Large intestine (tissue), 3 donors: Measurements from ENCODE around the gene MMP24. TPM values are rescaled to one million over a fixed set of nuclear protein-coding genes. Genes with fewer than 3 reads are reported as not detected.

Source experiments
- DNase-seq, 2 donors: peaks; one replicate each; pipeline versions ENCODE4 v3.0.0 to v3.0.0-alpha.2; 2013
- H3K27ac ChIP-seq: one replicate; pipeline ENCODE4 v1.5.1; 2013; ENCODE audit warnings: low read length
- H3K27me3 ChIP-seq: 2 replicates; pipeline ENCODE4 v1.6.1; 2013; ENCODE audit warnings: low read length; ENCODE audit not compliant: control insufficient read depth, insufficient read depth
- H3K36me3 ChIP-seq: 2 replicates; pipeline ENCODE4 v1.6.1; 2013; ENCODE audit warnings: low read length; ENCODE audit not compliant: control insufficient read depth, insufficient read depth
- H3K4me1 ChIP-seq: one replicate; pipeline ENCODE4 v1.6.1; 2013; ENCODE audit warnings: low read length; ENCODE audit not compliant: control insufficient read depth, insufficient read depth
- H3K4me3 ChIP-seq: one replicate; pipeline ENCODE4 v1.5.1; 2013; ENCODE audit warnings: low read length
- H3K9me3 ChIP-seq: one replicate; pipeline ENCODE4 v1.6.1; 2013; ENCODE audit warnings: mild to moderate bottlenecking, low read depth, low read length, moderate library complexity; ENCODE audit not compliant: control insufficient read depth
- WGBS: methylation state at CpG from one replicate; pipeline ENCODE4 v1.1.5; 2013; ENCODE audit warnings: low lambda C conversion rate; ENCODE audit not compliant: insufficient coverage; 5-methylcytosine and 5-hydroxymethylcytosine counted together
- polyA plus RNA-seq: library from polyadenylated mRNA; unstranded; fragments of 120-200 nt; gene quantifications from one replicate; pipeline ENCODE4 v1.2.1, GENCODE V29; 2013

MMP24 gene
- polyA plus RNA-seq, 1 donor, result 3.9 TPM

DNA sequence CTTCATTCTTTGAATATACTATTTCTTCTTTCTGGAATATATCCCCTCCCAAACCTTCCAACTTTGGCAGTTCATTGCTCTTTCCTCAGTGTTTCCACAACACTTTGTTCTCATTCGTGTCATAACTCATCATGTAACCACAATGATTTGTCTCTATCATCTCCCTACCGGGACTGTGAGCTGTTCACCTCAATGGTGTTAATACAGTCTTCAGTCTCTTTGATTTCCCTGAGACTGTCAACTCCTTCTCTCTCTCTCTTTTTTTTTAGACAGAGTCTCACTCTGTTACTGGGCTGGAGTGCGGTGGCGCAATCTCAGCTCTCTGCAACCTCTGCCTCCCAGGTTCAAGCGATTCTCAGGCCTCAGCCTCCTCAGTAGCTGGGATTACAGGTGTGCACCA, 2.5 kb upstream of the MMP24 start:
- no peaks in the 10 kb centered on the region for H3K36me3 ChIP-seq
- peaks cover 22% of the 10 kb centered on the region for H3K27me3 ChIP-seq
- no peaks in the 10 kb centered on the region for H3K9me3 ChIP-seq
- no peak overlapping the region for H3K27ac ChIP-seq
- 89% methylated on average over 2 of the region's 5 CpGs for WGBS
- no peak for DNase-seq
- peaks cover 3% of the 10 kb centered on the region for H3K4me1 ChIP-seq
- H3K4me3 ChIP-seq, result no peak overlapping the region

DNA sequence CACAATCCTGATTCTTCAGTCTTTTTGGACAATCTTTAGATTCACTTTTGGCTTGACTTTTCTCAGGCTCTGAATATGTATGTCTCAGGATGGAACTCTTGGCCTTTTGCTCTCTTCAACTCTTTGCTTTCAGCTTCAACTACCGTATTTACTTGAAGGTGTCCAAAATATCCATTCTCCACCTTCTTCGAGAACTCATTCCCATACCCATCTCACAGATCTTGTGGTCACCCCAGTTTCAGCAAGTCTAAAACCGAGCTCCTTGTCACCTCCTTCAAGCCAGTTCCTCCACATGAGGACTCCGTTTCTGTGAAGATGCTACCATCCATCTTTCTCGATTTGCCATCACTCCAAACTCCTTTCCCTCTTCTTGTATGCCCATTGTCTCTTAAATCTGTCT, 2.0 kb upstream of the MMP24 start:
- H3K4me3 ChIP-seq, result no peak overlapping the region
- H3K27ac ChIP-seq, result no peak overlapping the region
- no peaks in the 10 kb centered on the region for H3K36me3 ChIP-seq
- no peaks in the 10 kb centered on the region for H3K9me3 ChIP-seq
- H3K4me1 ChIP-seq, result peaks cover 3% of the 10 kb centered on the region
- no peak for DNase-seq
- WGBS, result 100% methylated on average over 2 of the region's 5 CpGs
- peaks cover 22% of the 10 kb centered on the region for H3K27me3 ChIP-seq

DNA sequence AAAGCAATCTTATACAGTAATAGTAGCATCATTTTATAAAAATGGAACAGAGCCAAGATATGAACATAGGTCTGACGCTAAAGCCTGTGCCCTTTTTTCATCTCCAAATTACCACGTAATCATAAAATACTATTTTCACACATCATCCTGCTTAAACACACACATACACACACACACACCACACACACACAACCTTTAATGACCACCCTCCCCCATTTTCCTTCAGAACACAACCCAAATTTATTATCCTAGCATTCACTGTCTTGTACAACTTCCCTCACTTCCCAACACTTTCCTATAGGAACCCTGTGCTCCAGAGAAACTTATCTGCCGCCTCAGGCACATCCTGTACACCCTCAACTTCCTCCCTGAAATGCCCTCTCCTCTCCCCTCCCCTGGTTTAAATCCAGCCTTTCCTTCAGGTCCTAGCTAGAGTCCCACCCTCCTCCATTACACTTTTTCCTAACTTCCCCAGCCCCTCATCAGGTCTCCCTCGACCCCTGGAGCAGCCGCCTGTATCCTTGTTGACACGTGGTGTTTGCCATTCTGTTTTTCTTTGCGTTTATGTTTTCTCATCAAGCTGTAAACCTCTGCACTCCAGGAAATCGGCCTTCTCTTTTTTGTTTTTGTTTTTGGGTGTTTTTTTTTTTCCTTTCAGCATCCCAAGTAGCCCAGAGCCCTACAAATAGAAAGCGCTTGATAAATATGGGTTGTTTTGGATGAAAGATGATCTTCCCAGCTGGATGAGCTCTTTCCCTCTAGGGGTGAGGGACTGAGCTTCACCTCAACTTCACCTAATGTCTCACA, 968 bp upstream of the MMP24 start:
- Histone ChIP-seq H3K36me3 (no peaks in the 10 kb centered on the region), H3K27me3 (peaks cover 22% of the 10 kb centered on the region), H3K9me3 (no peaks in the 10 kb centered on the region), H3K4me3 (no peak overlapping the region), H3K27ac (no peak overlapping the region), H3K4me1 (peaks cover 3% of the 10 kb centered on the region)
- no peak for DNase-seq
- WGBS, result 24% methylated on average over 4 of the region's 9 CpGs

GRCh38 chr20:35226884-35227681, 593 bp downstream of the MMP24 start:
- Histone ChIP-seq H3K36me3 (no peaks in the 10 kb centered on the region), H3K27ac (no peak overlapping the region), H3K27me3 (peaks cover 22% of the 10 kb centered on the region), H3K9me3 (no peaks in the 10 kb centered on the region), H3K4me3 (peak overlapping the region; percentile 17), H3K4me1 (peaks cover 3% of the 10 kb centered on the region)
- WGBS, result no CpG with 5 or more reads among the region's 74 CpGs
- peak; percentile 16 to 56 for DNase-seq

DNA sequence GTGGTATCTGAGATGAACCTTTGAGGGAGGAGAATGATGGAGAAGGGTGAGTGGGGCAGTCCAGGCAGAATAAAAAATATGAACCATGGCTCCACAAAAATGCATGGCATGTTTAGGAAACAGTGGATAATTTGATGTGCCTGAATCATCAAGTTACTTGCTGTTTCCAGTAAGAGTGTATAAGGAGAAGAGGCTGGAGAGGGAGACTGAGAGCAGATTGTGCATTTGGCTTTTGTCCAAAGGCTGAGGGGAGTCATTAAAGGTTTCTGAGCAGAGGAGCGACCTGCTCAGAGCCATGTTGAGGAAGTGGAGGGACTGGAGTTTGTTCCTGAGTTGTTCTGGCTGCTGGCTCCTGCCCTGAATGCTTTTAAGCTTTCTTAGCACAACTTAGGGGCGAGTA, 6.1 kb downstream of the MMP24 start:
- H3K27ac ChIP-seq, result no peak overlapping the region
- WGBS, result no CpG with 5 or more reads among the region's 2 CpGs

GRCh38 chr20:35235881-35236280, 9.4 kb downstream of the MMP24 start:
- DNase-seq, result no peak
- Histone ChIP-seq H3K4me3 (no peak overlapping the region), H3K27me3 (no peaks in the 10 kb centered on the region), H3K36me3 (peaks cover 4% of the 10 kb centered on the region), H3K9me3 (no peaks in the 10 kb centered on the region), H3K4me1 (no peaks in the 10 kb centered on the region), H3K27ac (no peak overlapping the region)
- no CpG with 5 or more reads among the region's 6 CpGs for WGBS

More for the DNA sequence above, 6.1 kb downstream of the MMP24 start:
- DNase-seq, result no peak
- no peak overlapping the region for H3K4me3 ChIP-seq
- no peaks in the 10 kb centered on the region for H3K4me1 ChIP-seq
- no peaks in the 10 kb centered on the region for H3K27me3 ChIP-seq
- peaks cover 4% of the 10 kb centered on the region for H3K36me3 ChIP-seq
- no peaks in the 10 kb centered on the region for H3K9me3 ChIP-seq

DNA sequence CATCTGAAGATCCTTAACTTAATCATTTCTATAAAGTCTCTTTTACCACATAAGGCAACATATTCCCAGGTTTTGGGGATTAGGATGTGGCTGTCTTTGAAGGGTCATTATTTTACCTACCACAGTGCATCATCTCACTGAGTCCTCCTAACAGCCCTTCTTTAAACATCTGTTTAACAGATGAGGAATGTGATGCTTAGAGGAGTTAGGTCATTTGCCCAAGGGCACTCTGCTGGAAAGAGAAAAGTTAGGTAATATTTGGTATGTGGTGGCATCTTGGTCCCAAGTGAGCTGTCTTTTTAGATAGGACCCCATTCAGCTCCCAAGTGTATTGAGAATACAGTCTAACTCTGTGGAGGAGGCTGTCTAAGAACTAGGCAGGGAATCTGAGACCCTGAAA, 11.0 kb downstream of the MMP24 start:
- no peak for DNase-seq
- no peak overlapping the region for H3K27ac ChIP-seq
- no peak overlapping the region for H3K4me3 ChIP-seq
- H3K4me1 ChIP-seq, result no peaks in the 10 kb centered on the region
- no peaks in the 10 kb centered on the region for H3K27me3 ChIP-seq
- H3K9me3 ChIP-seq, result no peaks in the 10 kb centered on the region
- H3K36me3 ChIP-seq, result peaks cover 4% of the 10 kb centered on the region

DNA sequence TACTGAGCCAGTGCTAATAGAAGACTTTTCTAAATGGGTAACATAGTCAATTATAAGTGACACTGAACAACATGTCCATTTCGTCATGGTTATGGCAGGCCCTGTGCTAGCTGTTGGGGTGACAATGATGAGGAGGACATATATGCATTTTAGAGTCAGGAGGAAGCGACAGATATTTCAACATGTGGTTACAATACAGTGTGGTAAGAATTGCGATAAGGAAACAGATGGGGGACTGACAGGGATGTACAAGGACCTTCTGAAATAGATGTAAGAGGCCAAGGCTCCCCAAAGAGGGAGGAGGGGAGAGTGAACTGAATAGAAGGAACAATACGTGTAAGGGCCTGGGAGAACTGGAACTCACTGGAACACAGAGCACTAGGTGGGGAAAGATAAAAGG, 11.7 kb downstream of the MMP24 start:
- no peak for DNase-seq
- Histone ChIP-seq H3K36me3 (peaks cover 4% of the 10 kb centered on the region), H3K27me3 (no peaks in the 10 kb centered on the region), H3K4me3 (no peak overlapping the region), H3K27ac (no peak overlapping the region), H3K9me3 (no peaks in the 10 kb centered on the region), H3K4me1 (no peaks in the 10 kb centered on the region)
- WGBS, result 100% methylated on average over 2 of the region's 4 CpGs

DNA sequence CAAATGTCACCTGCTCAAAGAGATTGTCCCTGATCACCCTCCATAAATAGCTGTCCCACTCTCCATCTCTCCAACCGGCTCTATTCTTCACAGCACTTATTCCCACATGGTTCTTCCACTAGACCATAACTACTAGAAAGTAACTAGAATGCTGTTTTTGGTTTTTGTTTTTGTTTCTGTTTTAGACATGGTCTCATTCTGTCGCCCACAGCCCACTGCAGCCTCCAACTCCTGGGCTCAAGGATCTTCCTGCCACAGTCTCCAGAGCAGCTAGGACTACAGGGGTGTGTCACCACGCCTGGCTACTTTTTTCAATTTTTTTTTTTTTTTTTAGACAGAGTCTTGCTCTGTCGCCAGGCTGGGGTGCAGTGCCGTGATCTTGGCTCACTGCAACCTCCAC, 12.2 kb downstream of the MMP24 start:
- H3K4me3 ChIP-seq, result no peak overlapping the region
- no peaks in the 10 kb centered on the region for H3K9me3 ChIP-seq
- H3K27me3 ChIP-seq, result no peaks in the 10 kb centered on the region
- no peaks in the 10 kb centered on the region for H3K4me1 ChIP-seq
- DNase-seq, result no peak
- WGBS, result 90% methylated on average over 2 of the region's 5 CpGs
- H3K36me3 ChIP-seq, result peaks cover 4% of the 10 kb centered on the region
- no peak overlapping the region for H3K27ac ChIP-seq

DNA sequence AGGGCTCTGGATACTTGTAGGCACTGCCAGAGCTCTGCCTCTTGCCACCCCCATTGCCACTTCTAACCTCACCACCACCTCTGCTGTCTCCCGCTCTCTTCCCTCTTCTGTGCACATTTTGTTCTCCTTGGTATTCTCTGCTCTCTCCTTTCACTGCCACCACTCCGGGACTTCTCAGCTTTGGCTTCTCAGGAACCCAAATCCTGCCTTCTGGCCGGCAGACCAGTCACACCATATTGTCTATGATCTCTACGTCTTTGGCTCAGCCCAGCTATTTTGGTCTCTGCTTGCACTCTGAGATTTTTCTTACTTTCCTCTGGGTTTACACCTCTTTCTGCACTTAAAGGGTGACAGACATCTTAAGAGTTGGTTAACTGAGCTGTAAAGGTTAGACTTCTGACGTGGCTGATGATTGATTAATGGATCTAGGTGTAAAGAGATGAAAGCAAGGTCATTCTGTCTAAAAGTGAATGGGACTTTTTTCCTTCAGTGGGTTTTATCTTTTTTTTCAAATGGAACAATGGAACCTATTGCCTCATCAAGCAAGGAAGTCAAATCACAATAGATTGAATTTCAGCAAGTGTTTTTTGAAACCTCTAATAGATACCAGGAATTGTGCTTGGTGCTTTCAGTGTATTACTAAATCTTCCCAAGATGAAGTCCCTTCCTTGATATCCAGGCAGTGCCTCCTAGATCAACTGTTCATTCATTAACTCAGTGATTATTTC, 13.8 kb downstream of the MMP24 start:
- Histone ChIP-seq H3K27ac (no peak overlapping the region), H3K27me3 (no peaks in the 10 kb centered on the region), H3K36me3 (peaks cover 4% of the 10 kb centered on the region), H3K4me3 (no peak overlapping the region), H3K4me1 (no peaks in the 10 kb centered on the region), H3K9me3 (no peaks in the 10 kb centered on the region)
- no peak for DNase-seq
- 64% methylated on average over 3 of the region's 5 CpGs for WGBS
